Measurements from ENCODE around the gene GRIP2.

The GRIP2 gene

DNA sequence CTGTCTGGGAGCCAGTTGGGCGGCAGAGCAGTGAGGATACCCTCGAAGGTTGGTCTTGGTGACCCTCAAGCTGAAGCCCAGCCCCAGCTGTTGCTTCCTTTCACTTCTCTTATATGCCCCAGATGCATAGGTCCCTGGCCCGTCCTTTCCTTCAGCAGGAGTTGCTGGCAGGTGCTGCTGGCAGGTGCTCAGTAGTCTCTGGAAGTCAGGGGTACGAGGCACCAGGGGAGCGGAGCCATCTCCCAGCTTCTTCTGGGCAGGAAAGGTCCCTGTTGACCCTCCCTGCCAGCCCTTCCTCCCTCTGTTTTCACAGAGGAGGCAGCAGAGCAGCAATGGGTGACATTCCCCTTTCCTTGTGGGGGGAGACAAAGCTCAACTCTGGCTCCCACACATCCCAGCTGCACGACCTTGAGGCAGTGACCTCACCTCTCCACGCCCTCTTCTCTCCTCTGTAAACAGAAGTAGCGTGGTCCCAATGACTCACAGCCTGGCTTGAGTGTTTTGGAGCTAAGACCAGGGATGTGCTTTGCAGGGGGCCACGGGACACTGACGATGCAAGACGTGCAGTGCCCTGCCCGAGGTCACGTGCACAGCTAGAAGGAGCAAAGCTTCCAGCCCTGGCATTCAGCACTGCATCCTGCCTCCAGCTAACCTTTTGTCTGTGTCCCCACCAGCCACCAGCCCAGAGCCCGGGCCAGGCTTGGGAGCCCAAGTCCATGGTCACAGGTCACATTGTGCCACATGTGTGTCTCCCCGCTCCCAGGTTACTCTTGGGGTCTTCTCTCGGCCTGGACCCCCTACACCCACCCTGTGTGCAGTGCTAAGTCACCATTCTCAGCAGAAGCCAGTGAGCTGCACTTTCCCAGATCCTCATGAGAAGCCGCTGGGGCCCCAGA, 88.0 kb downstream of the GRIP2 start:
- DNase-seq (ENCODE audit: low read depth): no peak

DNA sequence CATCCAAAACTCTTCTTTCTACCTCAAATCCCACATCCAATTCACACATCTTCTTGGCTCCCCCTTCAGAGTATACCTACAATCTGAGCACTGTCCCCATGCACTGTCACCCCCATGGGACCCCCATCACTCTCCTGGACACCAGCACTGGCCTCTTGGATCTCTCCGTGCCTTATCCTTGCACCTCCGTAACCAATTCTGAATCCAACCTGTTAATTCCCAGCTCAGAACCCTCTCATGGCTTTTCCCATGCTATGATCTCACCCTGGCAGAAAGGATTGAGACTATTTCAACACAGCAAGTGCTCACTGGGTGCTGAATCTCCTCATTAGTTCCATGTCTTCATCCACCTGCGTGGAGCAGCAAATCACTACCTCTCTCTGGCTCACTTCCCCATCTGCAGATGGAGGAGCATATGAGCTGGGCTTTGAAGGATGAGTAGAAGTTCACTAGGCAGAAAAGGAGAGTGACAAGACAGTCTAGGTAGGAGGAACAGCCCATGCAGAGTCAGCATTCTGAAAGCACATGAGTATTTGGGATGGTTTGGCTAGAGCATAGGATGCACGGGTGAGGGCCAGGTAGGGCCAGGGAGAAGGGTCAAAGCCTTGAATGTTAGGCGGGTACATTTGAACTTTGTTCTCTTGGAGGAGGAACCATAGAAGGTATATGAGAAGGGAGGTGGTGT, 89.1 kb downstream of the GRIP2 start:
- no peak for DNase-seq (ENCODE audit: low read depth)

DNA sequence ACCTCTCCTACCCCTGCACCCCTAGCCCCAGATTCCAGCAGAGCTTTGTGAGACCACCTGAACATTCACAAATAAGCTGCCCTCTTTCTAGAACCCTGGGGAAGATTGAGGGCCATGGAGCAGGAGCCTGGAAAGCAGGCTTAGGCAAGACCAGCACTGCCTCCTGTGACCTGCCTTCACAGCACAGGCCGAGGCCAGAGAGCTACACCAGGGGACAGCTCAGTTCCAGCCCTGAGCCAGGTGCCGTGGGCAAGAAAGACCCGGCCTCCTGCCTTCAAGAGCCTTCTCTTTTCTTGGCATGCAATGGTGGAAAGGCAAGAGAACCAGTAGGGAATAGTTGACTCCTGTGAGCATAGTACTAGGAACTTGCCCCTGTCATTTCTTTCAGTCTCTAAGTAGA, 89.6 kb downstream of the GRIP2 start:
- no peak for DNase-seq (ENCODE audit: low read depth)

DNA sequence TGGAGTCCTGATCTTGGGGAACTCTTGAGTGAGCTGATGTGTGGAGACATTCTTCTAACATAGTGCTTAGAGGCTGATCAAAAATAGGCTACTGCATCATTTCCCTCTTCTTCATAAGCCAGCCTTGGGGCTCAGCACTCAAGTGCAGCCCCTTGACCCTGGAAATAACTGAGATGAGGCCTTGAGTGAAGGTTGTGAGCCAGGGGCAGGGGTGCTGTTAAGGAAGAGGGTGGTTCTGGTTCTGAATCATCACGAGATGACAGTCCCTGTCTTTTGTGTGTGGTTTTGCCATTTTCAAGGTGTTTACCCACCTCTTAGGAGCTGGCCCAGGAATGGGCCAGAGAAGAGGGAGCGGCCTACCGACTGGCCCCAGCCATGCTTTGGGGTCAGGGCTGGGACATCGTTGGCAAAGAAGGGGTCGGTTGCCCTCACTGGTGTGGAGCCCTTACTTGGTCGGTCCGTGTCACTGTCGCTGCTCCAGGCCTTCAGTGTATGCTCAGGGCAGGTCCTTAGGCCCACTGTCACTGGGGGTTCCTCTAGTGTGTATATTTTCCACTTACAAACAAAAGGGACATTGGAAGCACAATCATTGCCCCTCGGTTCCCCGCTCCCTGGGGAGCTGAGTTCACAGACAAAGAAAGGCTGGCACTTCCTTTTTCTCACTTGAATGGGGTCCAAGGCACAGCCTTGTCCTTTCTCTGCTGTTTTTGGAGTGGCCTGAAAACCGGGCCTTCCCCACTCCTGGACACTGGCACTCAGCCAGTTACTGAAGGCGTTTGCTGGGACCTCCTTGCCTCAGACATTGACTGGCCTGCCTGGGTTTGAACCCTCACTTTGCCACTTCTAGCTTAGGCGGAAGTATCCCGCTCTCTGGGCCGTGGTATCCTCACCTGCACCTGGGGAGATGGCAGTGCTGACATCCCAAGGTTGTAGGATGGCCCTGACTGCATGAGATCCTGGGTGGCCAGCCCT, 91.1 kb downstream of the GRIP2 start:
- DNase-seq (ENCODE audit: low read depth): no peak

- DNase-seq (ENCODE audit: low read depth): no peak
Observed at GRCh38 chr3:14448063-14448462, 92.1 kb downstream of the GRIP2 start.

GRCh38 chr3:14446988-14447570, 93.1 kb downstream of the GRIP2 start:
- DNase-seq (ENCODE audit: low read depth): no peak

- DNase-seq (ENCODE audit: low read depth): no peak
Observed at GRCh38 chr3:14445773-14446172, 94.4 kb downstream of the GRIP2 start.

- DNase-seq (ENCODE audit: low read depth): no peak
Observed at GRCh38 chr3:14444380-14444779, 95.8 kb downstream of the GRIP2 start.

GRCh38 chr3:14441920-14442300, 98.2 kb downstream of the GRIP2 start:
- DNase-seq (ENCODE audit: low read depth): no peak

DNA sequence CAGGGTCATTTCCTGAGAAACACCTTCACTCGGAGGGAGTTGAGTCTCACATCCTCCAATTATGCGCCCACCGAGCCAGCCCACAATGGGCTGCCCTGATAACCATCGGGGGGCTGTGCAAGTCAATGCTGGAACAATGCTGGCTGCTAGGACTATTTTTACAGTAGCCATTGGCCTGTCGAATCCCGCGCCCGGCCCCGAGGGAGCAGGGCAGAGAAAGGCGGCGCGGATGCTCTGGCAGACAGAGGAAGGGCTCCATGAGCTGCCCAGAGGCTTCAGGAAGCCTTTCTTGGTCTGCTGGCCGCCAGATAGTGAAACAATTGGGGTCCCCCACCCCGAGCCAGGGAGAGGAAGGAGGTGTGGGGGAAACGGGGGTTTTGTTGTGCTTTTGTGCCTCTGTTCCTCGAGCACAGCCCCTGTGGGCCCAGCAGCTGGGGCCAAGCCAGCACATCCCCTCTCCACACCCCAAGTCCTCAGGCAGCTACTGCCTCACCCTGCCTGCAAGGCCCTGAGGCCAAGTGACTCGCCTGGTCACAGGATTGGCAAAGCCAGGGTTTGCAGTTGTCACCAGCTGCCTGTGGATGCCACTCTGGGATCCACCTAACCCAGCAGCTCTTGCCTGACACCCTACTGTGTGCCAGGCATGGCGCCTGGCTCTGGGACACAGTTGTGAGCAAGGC, 98.8 kb downstream of the GRIP2 start:
- no peak for DNase-seq (ENCODE audit: low read depth)

DNA sequence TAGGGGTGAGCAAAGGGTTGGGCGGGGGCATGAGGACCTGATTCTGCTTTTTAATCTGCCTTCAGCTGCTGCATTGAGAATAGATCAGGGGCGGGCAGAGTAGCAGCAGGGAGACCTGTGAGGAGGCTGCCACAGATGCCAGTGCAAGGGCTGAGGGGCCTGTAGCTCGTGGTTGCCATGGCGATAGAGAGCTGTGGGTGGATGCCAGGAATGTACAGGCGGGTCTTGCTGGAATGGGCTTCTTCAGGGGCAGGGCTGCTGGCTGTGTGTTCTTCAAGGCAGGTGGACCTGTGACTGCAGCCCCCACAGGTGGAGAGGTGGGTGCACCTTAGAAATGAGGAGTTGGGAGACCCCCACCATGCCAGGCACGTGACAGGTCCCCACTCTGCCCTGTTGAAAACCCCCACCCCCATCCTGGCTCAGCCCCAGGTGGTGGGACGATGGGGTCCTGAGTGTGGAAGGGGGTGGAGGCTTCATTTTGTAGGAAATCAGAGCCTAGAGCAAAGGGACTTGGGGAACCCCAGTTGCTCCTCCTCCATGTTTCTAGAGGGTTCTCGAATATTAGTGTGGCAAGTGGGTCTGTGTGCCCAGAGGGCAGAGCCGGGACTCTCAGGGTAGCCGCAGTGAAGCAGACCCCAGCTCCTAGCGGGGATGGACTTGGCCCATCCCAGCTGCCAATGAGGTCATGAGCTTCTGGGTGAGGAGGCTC, 99.5 kb downstream of the GRIP2 start:
- DNase-seq (ENCODE audit: low read depth): no peak

- no peak for DNase-seq (ENCODE audit: low read depth)
Observed at GRCh38 chr3:14440168-14440518, 100.0 kb downstream of the GRIP2 start.

DNA sequence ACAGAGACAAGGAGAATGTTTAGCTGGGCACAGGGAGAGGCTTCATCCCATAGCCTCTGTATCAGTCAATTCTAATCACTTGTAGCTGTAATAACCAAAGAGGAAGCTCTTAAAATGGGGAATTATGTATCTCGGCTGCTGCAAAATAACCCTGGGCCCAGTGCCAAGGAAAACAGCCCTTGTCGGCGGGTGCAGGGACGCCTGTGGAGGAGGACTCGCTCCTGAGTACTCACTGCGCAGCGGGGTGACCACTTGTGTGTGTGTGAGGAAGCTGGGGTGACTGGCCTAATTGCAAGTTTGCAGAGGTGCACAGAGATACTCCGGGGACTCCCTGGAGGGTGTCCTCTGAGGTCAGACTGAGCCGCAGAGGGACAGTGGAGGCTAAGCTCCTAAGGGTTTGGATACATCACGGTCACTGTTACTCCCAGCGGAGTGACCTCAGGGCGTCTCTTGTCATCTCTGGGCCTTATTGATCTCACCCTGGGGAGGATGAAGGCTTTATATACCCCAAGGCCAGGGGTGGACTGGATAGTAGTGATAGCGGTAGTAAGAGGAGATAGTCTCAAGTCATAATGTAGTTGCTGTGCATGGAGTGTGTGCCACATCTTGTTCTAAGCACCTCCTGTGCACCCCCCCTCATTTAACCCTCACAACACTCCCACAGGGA, 100.5 kb downstream of the GRIP2 start:
- DNase-seq (ENCODE audit: low read depth): no peak
